SK-N-SH (cell line): Measurements from ENCODE around the gene KYNU. TPM values are rescaled to one million over a fixed set of nuclear protein-coding genes. Genes with fewer than 3 reads are reported as not detected.

Experiments used
- CTCF ChIA-PET: fragments of 300-600, 350-600 bp; formaldehyde crosslinking; extraction: SDS; loops from one replicate; lab custom pipeline; 2021; lab: Yijun Ruan, JAX
- POLR2A ChIA-PET: fragments of 350-600 bp; sonication (Branson Sonifier 250); formaldehyde crosslinking; extraction: SDS; loops from one replicate; lab custom pipeline; 2020; ENCODE audit warnings: antibody characterized with exemption, inconsistent platforms; lab: Yijun Ruan, JAX
- DNase-seq: peaks from one replicate; pipeline ENCODE4 v3.0.0; 2012
- H2AFZ ChIP-seq: fragments of 200-600 bp; sonication (generic); 2 replicates; pipeline ENCODE4 v1.8.1; 2016; ENCODE audit warnings: antibody characterized with exemption, mild to moderate bottlenecking, low read depth
- H3F3A ChIP-seq: fragments of 200-600 bp; sonication (generic); replicated peaks from 2 replicates; pipeline ENCODE3; 2016; ENCODE audit warnings: antibody characterized with exemption, mild to moderate bottlenecking; ENCODE audit not compliant: insufficient read depth
- H3K27ac ChIP-seq, 2 experiments: fragments of 200-500 bp in 1 of 2; fragments of 200-600 bp in 1 of 2; sonication (Bioruptor generic) in 1 of 2; sonication (generic), shearing (Covaris generic) in 1 of 2; 2 replicates each; pipeline versions ENCODE4 v1.5.1 to v1.6.1; 2014 to 2016; ENCODE audit warnings: low read depth in 2 of 2, inconsistent platforms in 1 of 2, low read length in 1 of 2, mild to moderate bottlenecking in 1 of 2, mixed read lengths in 1 of 2
- H3K27me3 ChIP-seq: fragments of 200-600 bp; sonication (generic), shearing (Covaris generic); 2 replicates; pipeline ENCODE4 v1.6.1; 2016; ENCODE audit warnings: mixed run types; ENCODE audit not compliant: insufficient read depth
- H3K36me3 ChIP-seq, 2 experiments: fragments of 200-500 bp in 1 of 2; fragments of 200-600 bp in 1 of 2; sonication (Bioruptor generic) in 1 of 2; sonication (generic) in 1 of 2; replicated peaks in 1 of 2; 2 replicates each; pipeline versions ENCODE3 to v1.5.1; 2014 to 2016; ENCODE audit warnings: low read length in 1 of 2, mild to moderate bottlenecking in 1 of 2; ENCODE audit not compliant: insufficient read depth in 2 of 2, control insufficient read depth in 1 of 2
- H3K4me1 ChIP-seq, 2 experiments: fragments of 200-500 bp in 1 of 2; fragments of 200-600 bp in 1 of 2; sonication (Bioruptor generic) in 1 of 2; sonication (generic), shearing (Covaris generic) in 1 of 2; 2 replicates each; pipeline versions ENCODE4 v1.5.1 to v1.6.1; 2014 to 2016; ENCODE audit warnings: low read depth in 1 of 2, low read length in 1 of 2, mixed run types in 1 of 2; ENCODE audit not compliant: insufficient read depth in 2 of 2, control insufficient read depth in 1 of 2
- H3K4me2 ChIP-seq: fragments of 200-600 bp; sonication (generic), shearing (Covaris generic); 2 replicates; pipeline ENCODE4 v1.6.1; 2017; ENCODE audit warnings: mixed run types
- H3K4me3 ChIP-seq, 2 experiments: fragments of 200-500 bp in 1 of 2; fragments of 200-600 bp in 1 of 2; sonication (Bioruptor generic) in 1 of 2; sonication (generic), shearing (Covaris generic) in 1 of 2; 2 replicates each; pipeline versions ENCODE4 v1.5.1 to v1.8.1; 2014 to 2016; ENCODE audit warnings: low read depth in 2 of 2, inconsistent platforms in 1 of 2, low read length in 1 of 2, mild to moderate bottlenecking in 1 of 2, mixed read lengths in 1 of 2, moderate library complexity in 1 of 2
- H3K79me2 ChIP-seq: fragments of 200-600 bp; sonication (generic); 2 replicates; pipeline ENCODE4 v1.8.1; 2017; ENCODE audit warnings: mild to moderate bottlenecking; ENCODE audit not compliant: insufficient read depth
- H3K9ac ChIP-seq: fragments of 200-600 bp; sonication (generic); 2 replicates; pipeline ENCODE4 v1.6.1; 2017; ENCODE audit warnings: mixed run types
- H3K9me2 ChIP-seq: fragments of 200-600 bp; sonication (generic); 2 replicates; pipeline ENCODE4 v1.6.1; 2017; ENCODE audit warnings: mixed run types
- H3K9me3 ChIP-seq: fragments of 200-600 bp; sonication (generic); 2 replicates; pipeline ENCODE4 v1.6.1; 2017; ENCODE audit warnings: mixed run types, mild to moderate bottlenecking, moderate library complexity
- H4K20me1 ChIP-seq: fragments of 200-600 bp; sonication (generic); 2 replicates; pipeline ENCODE4 v1.6.1; 2017; ENCODE audit warnings: mild to moderate bottlenecking, mixed run types; ENCODE audit not compliant: insufficient read depth
- CTCF ChIP-seq: fragments of 200-600 bp; sonication (generic); IDR thresholded peaks from 2 replicates; pipeline ENCODE4 v1.6.1; 2017; ENCODE audit warnings: antibody characterized with exemption, mild to moderate bottlenecking, moderate library complexity
- ELF1 ChIP-seq: IDR thresholded peaks from 2 replicates; pipeline ENCODE4 v1.4.0; 2012
- EP300 ChIP-seq, 2 experiments: IDR thresholded peaks; 2 replicates each; pipeline versions ENCODE4 v1.4.0 to v1.6.1; 2012; ENCODE audit warnings: borderline replicate concordance in 1 of 2, low read depth in 1 of 2, low read length in 1 of 2
- EZH2phosphoT487 ChIP-seq: fragments of 200-600 bp; sonication (generic); IDR thresholded peaks from 2 replicates; pipeline ENCODE4 v1.6.1; 2017; ENCODE audit warnings: low read depth, mixed run types, mild to moderate bottlenecking, antibody characterized with exemption, moderate library complexity, borderline replicate concordance
- FOSL2 ChIP-seq: IDR thresholded peaks from 2 replicates; pipeline ENCODE4 v1.4.0; 2012; ENCODE audit warnings: low read depth, mild to moderate bottlenecking, moderate library complexity, borderline replicate concordance
- IRF3 ChIP-seq: fragments of 150-350 bp; IDR thresholded peaks from 2 replicates; pipeline ENCODE4 v1.6.1; 2016; ENCODE audit warnings: mild to moderate bottlenecking, low read depth, low read length
- JUND ChIP-seq: IDR thresholded peaks from 2 replicates; pipeline ENCODE4 v1.4.0; 2012
- MEF2A ChIP-seq: IDR thresholded peaks from 2 replicates; pipeline ENCODE4 v1.4.0; 2012; ENCODE audit warnings: low read depth, borderline replicate concordance
- NFIC ChIP-seq: IDR thresholded peaks from 2 replicates; pipeline ENCODE4 v1.4.0; 2012; ENCODE audit warnings: borderline replicate concordance
- PBX3 ChIP-seq: IDR thresholded peaks from 2 replicates; pipeline ENCODE4; 2012
- POLR2AphosphoS5 ChIP-seq: IDR thresholded peaks from 2 replicates; pipeline ENCODE4 v1.6.1; 2012; ENCODE audit warnings: low read depth, low read length
- RCOR1 ChIP-seq: fragments of 150-350 bp; IDR thresholded peaks from 2 replicates; pipeline ENCODE4 v1.6.1; 2017; ENCODE audit warnings: antibody characterized with exemption, low read length
- RFX5 ChIP-seq: IDR thresholded peaks from 2 replicates; pipeline ENCODE4 v1.6.1; 2012; ENCODE audit warnings: mild to moderate bottlenecking, improper control_type of control experiment, low read length
- SIN3A ChIP-seq: IDR thresholded peaks from 2 replicates; pipeline ENCODE4 v1.6.1; 2012; ENCODE audit warnings: low read depth, mild to moderate bottlenecking, low read length, moderate library complexity, borderline replicate concordance
- SMC3 ChIP-seq: IDR thresholded peaks from 2 replicates; pipeline ENCODE4 v1.6.1; 2012; ENCODE audit warnings: low read depth, low read length, improper control_type of control experiment
- TAF1 ChIP-seq: IDR thresholded peaks from 2 replicates; pipeline ENCODE4 v1.6.1; 2012; ENCODE audit warnings: low read depth, mild to moderate bottlenecking, low read length, moderate library complexity, borderline replicate concordance
- TCF12 ChIP-seq: IDR thresholded peaks from 2 replicates; pipeline ENCODE4 v1.4.0; 2012
- USF1 ChIP-seq: IDR thresholded peaks from 2 replicates; pipeline ENCODE4 v1.4.0; 2012; ENCODE audit warnings: low read depth, borderline replicate concordance
- USF2 ChIP-seq: fragments of 150-350 bp; IDR thresholded peaks from 2 replicates; pipeline ENCODE4 v1.6.1; 2017; ENCODE audit warnings: antibody characterized with exemption, low read length, low read depth, borderline replicate concordance
- YY1 ChIP-seq: IDR thresholded peaks from 2 replicates; pipeline ENCODE4 v1.4.0; 2012; ENCODE audit warnings: low read depth, mild to moderate bottlenecking
- ZBTB33 ChIP-seq: IDR thresholded peaks from 2 replicates; pipeline ENCODE4 v1.4.0; 2012; ENCODE audit warnings: low read depth, borderline replicate concordance
- WGBS: methylation state at CpG from one replicate; pipeline ENCODE4 v1.1.6; 2017; ENCODE audit warnings: low lambda C conversion rate; 5-methylcytosine and 5-hydroxymethylcytosine counted together
- polyA plus RNA-seq, 3 experiments: library from polyadenylated mRNA; depleted of rRNA; stranded (reverse); fragments of >200 nt; gene quantifications; 2 replicates each; pipeline ENCODE4 v1.2.3, GENCODE V29; 2012

KYNU gene
- polyA plus RNA-seq, 1 of the 3 experiments (the other 2 are of a cell fraction) = not detected

- CTCF ChIA-PET = interaction anchor here (0.6 kb wide), 1 partner anchor 53 kb away, joined by 3 read pairs; no protein-coding TSS in a partner anchor
- POLR2A ChIA-PET = no interaction called here
- no peak for DNase-seq
- H3K27ac ChIP-seq = no peak overlapping the region
- no peaks in the 10 kb centered on the region for H3K4me1 ChIP-seq
- no peaks in the 10 kb centered on the region for H4K20me1 ChIP-seq
- no peaks in the 10 kb centered on the region for H3K36me3 ChIP-seq
- H3K4me2 ChIP-seq = no peak overlapping the region
- no peaks in the 10 kb centered on the region for H3K9me2 ChIP-seq
- no peaks in the 10 kb centered on the region for H3K27me3 ChIP-seq
- WGBS = 44% methylated on average over 3 of the region's 3 CpGs
- no peaks in the 10 kb centered on the region for H3F3A ChIP-seq
- no peaks in the 10 kb centered on the region for H3K79me2 ChIP-seq
- H3K9me3 ChIP-seq = no peaks in the 10 kb centered on the region
- TF ChIP-seq POLR2AphosphoS5 (no peak), ELF1 (no peak)
- no peak overlapping the region for H2AFZ ChIP-seq
- no peak overlapping the region for H3K9ac ChIP-seq
- no peak overlapping the region for H3K4me3 ChIP-seq
These were observed 43.1 kb downstream of the KYNU start for GRCh38 chr2:142920571-142920970.

- Histone ChIP-seq H3K27ac (no peak overlapping the region), H3K36me3 (no peaks in the 10 kb centered on the region), H4K20me1 (no peaks in the 10 kb centered on the region), H3F3A (no peaks in the 10 kb centered on the region), H3K79me2 (no peaks in the 10 kb centered on the region), H3K4me2 (no peak overlapping the region), H3K27me3 (no peaks in the 10 kb centered on the region), H3K9me2 (no peaks in the 10 kb centered on the region), H2AFZ (no peak overlapping the region), H3K9me3 (no peaks in the 10 kb centered on the region), H3K4me3 (no peak overlapping the region), H3K9ac (no peak overlapping the region), H3K4me1 (no peaks in the 10 kb centered on the region)
- ChIA-PET CTCF (no interaction called here), POLR2A (no interaction called here)
- no peak for DNase-seq
- WGBS = 78% methylated on average over 4 of the region's 4 CpGs
- no peak for TF ChIP-seq SIN3A
- TF ChIP-seq EZH2phosphoT487 = no peak
- no peak for TF ChIP-seq TAF1
- no peak for TF ChIP-seq IRF3
- no peak for TF ChIP-seq USF1
- TF ChIP-seq CTCF = no peak
- TF ChIP-seq PBX3 = no peak
- TF ChIP-seq EP300 (IDR thresholded peaks at IDR 0.05; ENCODE audit: borderline replicate concordance in 1 of 2, low read depth in 1 of 2, low read length in 1 of 2) = no peak
- TF ChIP-seq TCF12 = no peak
- TF ChIP-seq USF2 = no peak
- no peak for TF ChIP-seq NFIC
- TF ChIP-seq RFX5 = no peak
- no peak for TF ChIP-seq ZBTB33
- TF ChIP-seq YY1 = no peak
- no peak for TF ChIP-seq FOSL2
- TF ChIP-seq SMC3 = no peak
- TF ChIP-seq JUND = no peak
- no peak for TF ChIP-seq RCOR1
- no peak for TF ChIP-seq MEF2A
These were observed 49.0 kb downstream of the KYNU start for GRCh38 chr2:142926445-142926844.
